Retina (tissue), 1 donor: ENCODE data around the gene DLX5.

Experiments used
- DNase-seq: peaks from one replicate; pipeline ENCODE4 v3.0.0-alpha.2; 2016

DLX5 gene

DNA sequence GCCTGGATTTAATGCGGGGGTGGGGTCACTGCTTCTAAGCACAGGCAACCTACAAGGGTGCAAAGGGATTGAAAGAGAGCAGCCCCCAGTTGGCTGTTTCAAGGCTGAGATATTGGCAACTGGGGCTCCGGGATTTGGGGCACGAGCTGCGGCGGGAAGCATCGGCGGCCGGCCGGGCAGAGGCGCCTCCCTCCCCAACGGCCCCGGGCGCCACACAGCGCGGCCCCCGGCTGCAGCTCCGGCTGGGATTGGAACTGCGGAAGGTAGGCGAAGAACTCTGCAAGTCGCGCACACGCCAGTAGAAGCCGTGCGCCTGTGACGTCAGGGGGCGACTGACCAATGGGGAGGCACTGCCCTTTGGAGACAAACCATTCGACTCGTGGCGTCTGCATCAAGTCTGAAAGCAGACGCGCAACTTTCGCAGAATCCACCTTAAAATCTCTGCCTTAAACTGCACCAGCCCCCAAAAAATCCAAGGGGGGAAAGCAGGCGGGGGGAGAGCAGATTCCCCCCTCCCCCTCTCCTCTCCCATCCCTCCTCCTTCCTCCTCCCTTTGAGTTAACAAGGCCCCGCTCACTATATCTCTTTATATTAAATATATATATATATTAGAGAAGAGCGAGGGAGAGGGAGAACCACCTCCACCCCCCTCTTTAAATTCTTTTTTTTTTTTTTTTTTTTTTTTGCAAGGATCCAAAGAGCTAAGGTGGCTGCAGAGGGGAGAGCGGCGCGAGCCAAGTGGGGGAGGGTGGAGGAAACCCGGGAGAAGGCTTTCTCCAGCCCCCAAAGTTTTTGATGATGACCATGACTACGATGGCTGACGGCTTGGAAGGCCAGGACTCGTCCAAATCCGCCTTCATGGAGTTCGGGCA lies 19.2 kb downstream of the DLX5 start, which contains the start of gene DLX6:
TSS of gene DLX6 (plus strand) at position 371 of the 872 bp plus-strand sequence. CDS start at position 796, 425 bp downstream.
- DNase-seq, result peak; percentile 87

DNA sequence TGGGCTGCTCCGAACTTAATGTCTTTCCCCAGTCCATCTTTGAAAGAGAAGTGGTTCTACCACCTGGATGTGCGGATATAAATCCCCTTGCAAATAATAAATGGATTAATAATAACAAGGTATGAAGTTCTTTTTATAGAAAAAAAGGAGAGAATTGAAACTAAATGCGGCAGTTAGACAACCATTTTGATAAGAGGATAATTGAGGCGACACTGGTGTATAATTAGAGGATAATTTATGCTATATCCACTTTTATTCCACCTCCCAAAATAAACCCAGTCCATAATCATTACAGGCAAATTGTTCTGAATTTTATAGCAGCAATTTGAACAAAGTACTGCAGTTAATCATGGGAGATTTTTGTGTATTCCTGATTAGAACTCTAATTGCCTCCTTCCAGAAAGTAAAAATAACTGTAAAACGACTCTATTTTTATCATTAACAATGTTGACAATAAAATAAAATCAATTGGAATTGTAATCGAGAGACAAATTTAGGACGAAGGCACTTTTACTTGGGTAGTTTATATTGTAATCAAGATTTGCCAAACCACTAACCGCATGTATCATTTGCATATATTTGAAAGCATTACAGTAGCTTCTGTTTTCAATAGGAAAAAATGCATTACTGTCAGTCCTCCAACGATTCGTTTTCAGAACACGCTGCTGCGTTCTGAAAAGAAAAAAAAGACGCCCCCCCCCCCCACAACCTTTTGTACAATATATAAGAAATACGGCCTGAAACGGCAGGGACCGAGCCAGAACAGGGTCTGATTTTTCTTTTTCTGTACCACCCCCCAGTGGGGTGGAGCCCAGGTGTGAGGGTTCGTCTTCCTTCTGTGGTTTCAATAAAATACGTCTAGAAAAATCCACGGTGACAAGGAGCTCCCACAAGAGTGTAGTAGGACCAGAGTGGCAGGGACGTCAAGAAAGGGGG lies 20.1 kb downstream of the DLX5 start:
- no peak for DNase-seq

DNA sequence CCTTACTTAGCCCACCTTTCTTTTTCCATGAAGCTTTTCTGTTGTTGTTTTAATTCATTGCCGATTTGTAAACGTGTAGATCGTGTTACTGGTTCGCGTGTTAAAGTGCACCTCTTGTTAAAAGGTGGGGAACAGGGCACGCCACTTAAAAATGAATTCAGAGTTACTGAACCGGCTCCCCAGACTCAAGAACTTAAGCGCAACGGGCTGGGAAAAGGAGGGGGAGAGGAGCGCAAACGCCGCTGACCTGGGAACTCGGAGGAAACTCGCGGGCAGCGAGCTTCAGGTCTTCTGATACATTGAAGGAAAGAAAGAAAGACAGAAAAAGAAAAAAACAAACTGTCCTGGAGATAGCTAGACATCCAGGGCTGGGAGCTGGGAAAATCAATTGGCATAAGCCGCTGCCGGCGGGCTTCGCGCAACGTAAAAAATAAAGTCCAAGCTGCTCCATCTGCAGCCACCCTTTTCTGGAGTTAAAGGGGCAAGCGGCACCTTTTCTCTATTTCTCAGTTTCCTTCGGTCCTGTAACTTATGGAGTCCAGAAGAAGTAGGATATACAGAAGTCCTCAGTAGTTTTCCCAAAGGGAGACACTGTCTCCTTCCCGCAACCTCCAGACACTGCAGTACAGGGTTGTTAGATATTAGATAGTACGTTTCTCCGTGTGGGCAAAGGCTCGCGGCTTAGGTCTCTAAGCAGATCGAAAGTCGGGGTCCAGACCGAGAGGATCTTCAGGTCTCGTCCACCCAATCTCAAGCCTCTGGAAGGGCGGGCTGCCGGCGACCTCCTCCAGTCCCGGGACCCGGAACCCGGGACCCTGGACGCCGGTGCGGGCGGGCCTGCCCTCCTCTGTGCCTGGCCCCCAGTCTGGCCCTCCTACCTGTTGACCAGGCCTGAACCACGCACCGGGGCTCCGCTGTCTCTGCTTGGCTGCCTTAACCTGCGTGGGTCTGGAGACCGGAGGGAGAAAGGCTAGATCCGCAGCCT lies 21.1 kb downstream of the DLX5 start:
- peak; percentile 66 for DNase-seq

DNA sequence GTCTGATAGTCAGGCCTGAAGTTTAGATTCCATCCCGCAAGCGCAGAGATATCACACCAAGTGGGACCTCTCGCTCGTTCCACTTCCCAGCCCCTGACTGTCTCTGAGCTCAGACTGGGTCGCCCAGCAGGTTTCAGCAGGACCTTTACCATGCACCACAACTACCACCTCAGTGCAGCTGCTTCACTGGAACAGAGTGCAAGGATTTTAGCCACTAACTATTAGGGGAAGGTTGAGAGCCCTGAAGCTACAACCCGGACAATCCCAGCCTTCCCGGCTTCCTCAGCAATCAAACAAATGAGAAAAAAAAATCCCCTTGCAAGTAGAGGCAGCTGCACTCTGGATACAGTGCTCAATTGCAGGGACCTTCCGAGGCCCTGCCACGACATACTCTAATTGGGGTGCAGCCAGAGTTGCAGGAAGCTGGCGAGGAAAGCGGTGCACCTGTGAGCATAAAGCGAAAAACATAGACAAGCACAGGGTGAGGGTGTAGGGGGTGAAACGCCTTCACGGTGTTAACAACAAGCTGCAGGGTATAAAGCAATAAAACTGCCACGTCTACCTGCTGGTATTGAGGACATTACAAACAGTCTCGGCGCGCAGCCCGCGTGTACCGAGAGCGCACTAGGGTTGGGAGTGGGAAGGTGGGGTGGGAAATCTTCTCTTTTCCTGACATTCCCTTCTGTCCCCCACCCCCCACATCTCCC lies 21.9 kb downstream of the DLX5 start:
- no peak for DNase-seq

DNA sequence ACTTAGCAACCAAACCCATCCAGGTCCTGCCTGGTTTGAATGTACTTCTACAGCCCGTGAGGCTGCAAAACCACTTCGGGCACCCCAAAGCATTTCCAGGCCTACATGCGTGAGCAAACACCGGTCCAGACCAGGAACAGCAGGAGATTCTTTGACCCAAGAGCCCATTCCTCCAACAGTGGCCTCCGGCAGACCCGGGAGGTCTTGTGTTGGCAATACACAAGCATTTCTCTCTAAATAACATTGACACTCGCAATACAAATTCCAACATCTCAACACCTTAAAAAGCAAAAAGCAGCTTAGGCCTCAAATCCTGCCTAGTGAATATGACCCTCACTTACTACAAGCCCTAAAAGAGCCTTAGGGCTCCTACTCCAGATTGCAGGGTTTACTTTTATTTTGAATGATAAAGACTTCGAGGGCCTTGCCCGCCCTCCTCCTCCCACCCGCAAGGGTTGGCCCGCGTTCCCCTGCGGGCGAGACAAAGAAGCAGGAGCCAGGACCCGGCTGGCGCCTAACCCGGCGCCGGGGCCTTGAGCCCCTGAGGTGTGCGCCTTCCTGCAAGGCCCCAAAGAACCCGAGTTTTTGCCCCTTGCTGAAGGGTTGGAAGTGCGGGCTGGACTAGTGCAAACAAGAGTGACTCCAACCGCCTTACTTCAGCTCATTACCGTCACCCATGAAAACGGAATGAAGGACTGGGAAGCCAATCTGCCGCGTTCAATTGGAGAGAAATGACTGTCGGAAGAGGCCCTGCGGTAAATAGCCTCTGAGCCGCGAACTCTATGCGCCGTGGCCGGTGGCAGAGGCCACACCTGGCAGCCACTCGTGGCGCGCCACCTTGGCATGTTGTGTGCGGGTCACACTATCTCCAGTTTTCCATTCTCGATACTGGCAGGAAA lies 22.7 kb downstream of the DLX5 start:
- DNase-seq, result peak; percentile 58

DNA sequence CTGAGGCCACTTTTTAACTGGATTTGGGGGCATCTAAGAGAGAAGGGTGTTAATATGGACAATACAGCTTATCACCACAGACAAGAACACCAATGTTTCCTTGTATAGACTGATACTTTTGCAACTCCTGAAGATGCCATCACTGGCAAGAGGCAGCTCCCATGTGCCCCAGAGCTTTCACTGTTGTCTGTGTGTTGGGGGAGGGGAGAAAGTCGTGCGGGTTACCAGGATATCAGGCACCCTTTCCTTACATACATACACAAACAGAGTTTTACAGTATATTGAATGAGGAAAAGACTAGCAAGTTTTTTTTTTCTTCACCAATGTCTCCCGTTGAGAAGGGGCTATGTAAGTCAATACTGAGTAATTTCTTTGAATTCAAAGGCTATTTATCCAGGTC lies 23.4 kb downstream of the DLX5 start:
- no peak for DNase-seq

DNA sequence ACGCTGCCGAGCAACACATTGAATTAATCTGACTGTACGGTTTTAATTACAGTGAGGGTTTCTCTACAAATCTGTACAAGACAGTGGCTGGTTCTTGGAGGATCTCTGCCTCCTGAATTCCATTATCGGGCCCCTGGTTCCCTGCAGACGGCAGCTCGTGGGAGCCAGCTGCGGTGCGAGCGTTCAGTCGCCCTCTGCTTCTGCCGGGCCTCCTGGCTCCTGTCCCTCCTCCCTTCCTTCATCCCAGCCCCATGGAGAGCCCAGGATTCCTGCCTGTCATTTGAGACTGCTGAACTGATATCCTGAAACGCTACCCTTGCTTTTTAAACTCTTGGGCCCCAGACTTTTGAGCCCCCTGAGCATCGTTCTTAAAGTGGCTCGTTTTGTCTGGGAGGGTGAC lies 25.9 kb downstream of the DLX5 start:
- DNase-seq, result peak; percentile 60

DNA sequence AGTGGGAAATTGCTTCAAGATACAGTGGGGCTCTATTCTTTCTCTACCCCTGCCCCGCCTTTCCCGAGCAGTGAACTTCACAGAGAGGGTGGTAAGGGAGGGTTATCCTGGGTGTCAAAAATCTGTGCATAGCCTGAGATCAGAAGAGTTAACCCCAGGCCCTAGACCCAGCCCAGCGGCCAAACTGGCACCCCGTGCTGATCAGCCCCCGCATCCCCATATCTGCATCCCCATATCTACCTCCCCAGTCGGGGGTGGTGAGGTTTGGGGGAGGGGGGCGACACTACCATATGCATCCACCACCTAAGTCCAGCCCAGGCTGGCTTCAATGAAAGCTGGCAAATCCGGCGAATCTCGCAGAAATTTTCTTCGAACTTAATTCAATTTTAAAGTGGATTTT lies 26.3 kb downstream of the DLX5 start:
- DNase-seq, result no peak

DNA sequence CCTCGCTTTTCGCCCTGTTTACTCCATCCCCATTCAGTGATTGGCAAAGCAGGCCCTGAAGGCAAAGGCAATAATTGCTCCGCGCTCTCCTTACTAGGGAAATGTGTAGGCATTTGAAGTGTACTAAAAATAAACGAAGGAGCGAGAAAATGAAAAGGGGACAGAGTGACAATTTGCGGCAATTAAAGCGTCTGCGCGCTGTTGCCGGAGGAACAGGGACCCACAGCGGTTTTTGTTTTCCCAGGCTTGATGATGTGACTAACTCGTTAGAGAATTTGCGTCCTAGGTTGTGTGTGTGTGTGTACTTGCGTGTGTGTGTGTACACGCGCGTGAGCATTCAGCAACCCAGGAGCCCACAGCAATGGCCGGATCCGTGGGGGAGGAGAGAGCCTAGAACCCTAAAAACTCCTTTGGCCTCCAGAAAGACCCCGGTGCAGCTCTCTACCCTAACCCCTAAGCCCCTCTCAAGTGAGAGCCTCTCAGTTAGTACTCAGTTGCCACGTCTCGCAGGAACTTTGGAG lies 27.1 kb downstream of the DLX5 start:
- peak; percentile 50 for DNase-seq

DNA sequence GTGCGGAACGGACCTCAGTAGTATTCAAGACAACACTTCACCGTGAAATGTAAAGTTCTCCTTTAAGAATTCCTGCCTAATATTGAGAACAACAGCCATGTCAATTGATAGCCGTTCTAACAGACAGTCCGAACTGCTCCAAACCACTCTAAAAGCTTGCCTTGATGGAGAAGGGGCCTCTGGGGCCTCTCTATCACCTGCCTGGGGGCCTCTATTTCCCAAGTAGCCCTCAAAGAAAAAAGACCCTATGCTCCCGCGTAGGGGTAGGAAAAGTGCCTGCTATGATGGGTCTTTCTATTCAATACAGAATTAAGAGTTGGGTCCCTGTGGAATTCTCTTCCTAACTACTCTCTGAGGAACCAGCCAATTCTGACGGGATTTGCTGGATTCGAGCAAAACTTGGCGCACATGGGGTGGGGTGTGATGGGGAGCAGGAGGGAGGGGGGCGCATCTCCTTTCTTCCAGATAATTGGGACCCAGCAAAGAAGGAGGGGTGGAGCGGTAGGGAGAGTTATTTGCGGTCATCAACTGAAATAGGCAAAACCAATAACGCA lies 27.6 kb downstream of the DLX5 start:
- peak; percentile 60 for DNase-seq

DNA sequence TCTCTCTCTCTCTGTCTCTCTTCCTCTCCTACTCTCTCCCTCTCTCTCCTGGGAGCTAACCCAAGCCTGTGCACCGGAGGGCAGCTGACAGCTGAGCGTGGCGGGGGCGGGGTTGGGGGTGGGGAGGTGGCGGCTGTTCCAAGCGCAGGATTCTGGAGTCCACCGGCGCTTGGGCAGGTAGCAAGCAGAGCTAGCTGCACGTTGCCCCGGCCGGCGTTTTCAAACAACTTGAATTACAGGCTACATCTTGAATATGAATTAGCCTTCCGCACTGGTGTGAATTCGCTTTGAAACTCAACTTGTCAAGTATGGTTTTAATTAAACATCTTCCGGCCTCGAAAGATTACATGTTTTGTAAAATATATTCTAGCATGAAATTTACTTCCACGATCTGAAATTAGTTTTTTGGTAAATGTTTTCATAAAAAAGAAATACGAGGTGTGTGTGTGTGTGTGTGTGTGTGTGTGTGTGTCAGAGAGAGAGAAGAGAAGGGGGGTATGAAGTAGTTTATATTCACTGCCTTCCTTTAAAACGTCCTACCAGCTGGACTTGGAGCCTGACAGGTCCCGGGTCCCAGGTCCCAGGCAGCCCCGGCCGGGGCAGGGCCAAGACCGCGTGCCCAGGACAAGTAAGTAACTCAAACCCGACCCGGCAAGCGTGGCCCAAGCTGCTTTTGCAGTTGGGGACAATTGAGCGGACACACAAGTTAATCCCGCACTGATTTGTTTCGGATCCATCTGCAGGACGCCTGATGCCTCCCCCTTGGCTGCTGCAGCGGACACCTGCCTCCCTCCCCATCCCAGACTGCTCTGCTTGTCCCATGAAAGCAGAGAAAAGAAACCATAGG lies 28.3 kb downstream of the DLX5 start:
- DNase-seq, result peak; percentile 65

DNA sequence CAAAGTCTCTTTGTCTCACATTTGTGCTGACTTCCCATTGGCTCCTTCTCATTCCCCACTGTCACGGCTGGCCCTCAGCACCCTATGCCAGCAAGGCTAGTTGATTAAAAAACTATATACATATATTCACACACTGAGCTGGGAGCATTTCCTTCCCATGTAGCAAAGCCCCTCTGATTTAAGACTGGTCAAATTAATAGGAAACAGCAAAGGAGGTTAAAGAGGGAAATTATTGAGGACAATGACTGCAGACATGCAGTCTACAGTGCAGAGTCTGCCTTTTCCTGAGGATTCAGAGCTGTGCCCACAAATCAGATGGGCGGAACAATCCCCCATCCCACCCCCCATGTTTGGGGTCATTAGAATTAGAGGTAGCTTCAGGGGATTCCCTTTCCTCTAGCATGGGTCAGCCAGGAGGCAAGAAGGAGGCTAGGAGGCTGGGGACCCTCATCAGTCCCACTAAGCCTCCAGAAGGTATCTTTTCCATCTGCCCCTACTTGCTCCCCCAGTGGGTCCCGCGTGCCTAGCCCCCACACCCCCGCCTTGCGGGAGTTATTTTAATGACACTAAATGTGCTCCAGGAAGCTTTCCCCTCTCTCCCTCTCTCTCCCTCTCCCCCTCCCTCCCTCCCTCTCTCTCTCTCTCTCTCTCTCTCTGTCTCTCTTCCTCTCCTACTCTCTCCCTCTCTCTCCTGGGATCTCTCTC lies 29.1 kb downstream of the DLX5 start:
- peak; percentile 14 for DNase-seq

DNA sequence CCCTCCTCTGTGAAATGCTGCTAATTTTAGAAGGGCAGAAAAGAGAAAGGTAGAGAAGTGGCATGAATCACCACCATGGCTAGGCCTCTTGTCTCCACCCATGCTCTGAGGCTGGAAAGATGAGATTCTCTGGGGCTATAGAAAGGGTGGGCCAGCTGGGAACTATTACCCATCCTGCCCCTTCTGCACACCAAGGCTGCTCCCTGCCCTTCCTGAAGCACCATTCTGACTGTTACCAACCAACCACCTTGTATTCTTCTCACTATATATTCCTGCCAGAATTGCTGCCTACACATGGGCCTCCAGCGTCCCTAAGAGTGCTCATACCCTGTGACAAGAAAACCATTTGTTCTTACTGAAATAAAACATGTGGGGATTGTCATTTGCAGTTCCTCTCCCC lies 30.7 kb downstream of the DLX5 start:
- DNase-seq, result no peak

DNA sequence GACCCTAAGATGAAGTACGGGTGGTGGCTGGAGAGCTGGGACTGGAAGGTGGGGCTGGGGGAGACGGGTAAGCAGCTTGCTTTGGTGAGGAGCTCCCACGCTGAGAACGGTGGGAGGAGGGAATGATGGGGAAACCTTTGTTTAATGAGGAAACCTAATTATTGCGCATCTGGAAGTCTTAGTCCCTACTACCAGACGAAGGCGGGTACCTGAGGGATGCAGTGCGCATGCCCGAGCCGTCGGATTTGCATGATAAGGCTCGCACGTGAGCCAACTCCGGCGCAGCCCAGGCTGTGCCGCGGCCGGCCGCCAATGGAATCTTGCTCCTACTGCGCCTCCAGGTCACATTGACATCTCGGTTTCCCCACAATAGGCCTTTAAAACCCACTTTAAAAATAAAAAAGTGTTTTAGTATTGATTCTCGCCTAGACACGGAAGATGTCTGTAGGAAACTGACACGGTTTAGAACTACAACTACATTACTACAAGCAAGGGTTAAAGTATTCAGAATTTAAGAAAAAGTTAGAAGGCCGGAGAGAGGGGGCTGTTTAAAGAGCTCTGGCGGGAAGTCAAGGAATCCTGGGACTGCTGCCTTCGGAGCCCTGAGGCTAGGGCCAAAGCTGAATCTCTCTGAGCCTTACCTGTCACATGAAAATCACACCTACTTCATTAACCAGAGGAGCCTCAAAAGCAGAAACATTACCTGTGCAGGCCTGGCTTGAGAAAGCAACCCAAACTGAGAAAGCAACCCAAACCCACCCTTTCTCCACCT lies 31.4 kb downstream of the DLX5 start:
- DNase-seq, result peak; percentile 67

DNA sequence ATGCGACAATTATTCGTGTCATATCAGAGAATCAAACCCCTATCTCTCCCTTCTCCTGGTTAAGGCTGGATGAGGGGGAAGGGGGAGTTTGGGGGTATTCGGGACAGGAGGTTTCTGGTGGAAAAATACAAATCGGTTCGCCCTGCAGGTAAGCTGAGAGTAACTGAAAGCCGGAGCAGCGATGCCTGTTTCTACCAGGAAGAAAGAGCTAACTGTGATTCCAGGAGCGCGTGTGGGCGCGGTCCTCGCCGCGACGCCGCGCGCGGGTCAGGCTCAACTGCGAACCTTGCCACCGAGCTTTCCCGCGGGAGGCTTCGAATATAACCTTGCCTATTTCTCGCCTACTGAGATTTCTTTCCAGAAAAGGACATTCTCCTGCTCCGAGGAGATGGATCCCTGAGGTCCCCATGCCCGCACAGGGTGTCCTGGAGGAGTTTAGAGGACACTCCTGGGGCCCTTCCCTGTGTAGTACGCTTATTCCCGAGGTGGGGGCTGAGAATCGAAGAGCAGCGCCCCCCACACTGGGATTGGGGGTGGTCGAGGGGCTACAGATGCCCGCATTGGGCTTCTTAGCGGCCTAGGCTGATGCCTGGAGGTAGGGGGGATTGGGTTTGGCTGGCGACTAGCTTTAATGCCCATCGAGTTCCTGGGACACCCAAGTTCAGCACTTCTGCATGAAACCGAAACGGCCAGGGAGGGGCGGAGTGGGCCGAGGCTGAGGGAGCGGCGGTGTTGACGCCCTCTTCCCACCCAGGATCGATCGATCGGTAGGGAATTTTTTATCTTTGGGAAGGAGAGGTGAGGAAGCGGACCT lies 32.2 kb downstream of the DLX5 start:
- DNase-seq, result peak; percentile 70

DNA sequence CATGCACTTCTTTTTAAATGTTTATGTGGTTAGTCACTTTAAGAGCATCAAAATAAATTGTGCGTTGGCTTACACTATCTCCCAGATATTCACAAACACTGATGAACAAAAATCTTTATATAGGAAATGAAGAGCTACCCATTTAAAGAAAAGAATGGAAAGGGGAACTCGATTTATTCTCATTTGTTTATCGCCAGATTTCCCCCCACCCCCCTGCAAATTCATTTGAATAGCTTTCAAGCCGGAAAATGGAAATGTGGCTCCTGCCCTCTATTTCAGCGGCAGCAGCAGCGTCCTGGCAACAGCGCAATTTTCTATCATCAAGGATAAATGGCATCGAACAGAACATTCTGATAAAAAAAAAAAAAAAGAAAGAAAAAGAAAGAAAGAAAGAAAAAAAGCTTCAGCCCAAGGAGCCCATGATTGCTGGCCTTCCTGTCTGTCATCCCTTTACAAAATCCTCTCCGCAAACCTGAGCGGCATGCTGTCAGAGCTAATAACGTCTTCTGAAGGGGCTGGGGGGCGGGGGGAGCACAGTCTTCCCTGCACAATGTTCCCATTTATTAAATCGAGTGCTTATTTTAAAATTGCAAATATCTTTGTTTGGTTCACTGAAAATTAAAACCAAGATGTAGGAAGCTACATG lies 33.0 kb downstream of the DLX5 start:
- peak; percentile 63 for DNase-seq
